HG03565 (cell line): ENCODE data around the gene RITA1.
A peak's percentile ranks its signal among the peaks of the same experiment; 100 is the strongest.
"Not testable (repeated sequence)": the region's sequence is repeated elsewhere in the genome, so short reads cannot be mapped to it uniquely, and the experiment has no call there.

Source experiments
- ATAC-seq: cut with Tn5 transposase; IDR thresholded peaks from one replicate; pipeline ENCODE4 v1.9.1; 2021; ENCODE audit warnings: mild to moderate bottlenecking, moderate library complexity; ENCODE audit not compliant: unreplicated experiment

Gene RITA1

GRCh38 chr12:113201187-113202177 lies 16.0 kb downstream of the RITA1 start:
- no peak for ATAC-seq

GRCh38 chr12:113202300-113203075 lies 17.0 kb downstream of the RITA1 start:
- no peak for ATAC-seq

DNA sequence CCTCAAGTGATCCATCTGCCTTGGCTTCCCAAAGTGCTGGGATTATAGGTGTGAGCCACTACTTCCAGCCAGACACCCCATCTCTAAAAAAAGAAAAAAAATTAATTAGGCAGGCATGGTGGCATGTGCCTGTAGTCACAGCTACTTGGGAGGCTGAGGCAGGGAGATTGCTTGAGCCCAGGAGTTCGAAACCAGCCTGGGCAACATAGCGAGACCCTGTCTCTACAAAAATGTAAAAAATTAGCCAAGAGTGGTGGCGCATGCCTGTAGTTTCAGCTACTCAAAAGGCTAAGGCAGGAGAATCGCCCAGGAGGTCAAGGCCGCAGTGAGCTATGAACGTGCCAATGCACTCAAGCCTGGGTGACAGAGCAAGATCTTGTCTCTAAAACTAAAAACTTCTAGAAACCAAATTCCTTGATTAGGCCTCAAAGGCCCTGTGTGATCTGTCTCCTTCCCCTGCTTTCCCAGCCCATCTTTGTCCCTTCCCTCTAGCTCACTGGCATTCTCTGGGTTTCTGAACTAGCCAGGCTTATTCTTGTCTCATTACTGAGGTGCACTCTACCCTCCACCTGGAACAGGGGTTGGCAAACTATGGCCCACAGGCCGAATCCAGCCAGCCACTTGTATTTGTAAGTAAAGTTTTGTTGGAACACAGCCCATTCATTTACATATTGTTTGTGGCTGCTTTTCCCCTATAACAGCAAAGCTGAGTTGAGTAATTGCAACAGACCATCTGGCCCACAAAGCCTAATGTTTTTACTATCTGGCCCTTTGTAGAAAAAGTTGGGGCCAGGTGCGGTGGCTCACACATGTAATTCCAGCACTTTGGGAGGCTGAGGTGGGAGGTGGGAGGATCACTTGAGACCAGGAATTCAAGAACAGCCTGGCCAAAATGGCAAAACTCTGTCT lies 18.6 kb downstream of the RITA1 start:
- no peak for ATAC-seq

DNA sequence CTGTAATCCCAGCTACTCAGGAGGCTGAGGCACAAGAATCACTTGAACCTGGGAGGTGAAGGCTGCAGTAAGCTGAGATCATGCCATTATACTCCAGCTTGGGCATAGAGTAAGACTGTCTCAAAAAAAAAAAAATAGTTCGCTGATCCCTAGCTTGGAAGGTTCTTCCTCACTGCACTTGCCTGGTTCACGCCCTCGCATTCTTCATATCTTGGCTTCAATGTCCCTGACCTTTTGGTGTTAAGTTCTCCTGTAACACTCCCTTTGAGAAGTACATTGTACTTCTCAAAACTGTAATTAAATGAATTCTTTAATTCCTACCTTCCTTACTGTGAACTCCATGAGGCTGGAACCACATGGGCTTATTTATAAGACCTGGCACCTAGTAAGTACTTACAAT lies 19.3 kb downstream of the RITA1 start:
- no peak for ATAC-seq

DNA sequence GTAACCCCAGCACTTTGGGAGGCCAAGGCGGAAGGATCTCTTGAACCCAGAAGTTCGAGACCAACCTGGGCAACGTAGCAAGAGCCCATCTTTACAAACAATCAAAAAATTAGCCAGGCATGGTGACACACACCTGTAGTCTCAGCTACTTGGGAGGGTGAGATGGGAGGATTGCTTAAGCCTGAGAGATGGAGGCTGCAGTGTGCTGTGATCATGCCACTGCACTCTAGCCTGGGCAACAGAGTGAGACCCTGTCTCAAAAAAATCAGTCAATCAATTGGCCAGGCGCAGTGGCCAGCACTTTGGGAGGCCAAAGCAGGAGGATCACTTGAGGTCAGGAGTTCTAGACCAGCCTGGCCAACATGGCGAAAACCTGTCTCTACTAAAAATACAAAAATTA lies 21.3 kb downstream of the RITA1 start:
- ATAC-seq: not testable (repeated sequence)

DNA sequence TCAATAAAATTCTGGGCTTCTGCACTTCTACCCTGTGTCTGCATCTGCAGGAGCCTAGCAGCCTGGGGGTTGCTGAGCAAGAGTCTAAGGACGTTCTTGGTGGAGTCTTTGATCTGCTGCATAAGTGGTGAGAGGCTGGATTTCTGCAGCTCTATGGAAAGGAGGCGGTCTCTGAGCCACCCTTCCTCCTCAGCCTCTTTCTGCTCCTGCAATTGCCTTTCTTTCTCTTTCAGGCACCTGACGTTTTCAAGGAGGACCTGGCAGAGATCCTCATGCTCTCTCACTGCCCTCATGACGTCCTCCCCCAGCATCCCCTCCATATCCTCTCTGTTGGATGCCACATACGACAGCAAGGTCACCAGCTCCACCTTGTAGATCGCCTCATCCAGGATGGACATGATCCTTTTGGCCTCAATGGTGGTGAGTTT lies 22.1 kb downstream of the RITA1 start:
- no peak for ATAC-seq

DNA sequence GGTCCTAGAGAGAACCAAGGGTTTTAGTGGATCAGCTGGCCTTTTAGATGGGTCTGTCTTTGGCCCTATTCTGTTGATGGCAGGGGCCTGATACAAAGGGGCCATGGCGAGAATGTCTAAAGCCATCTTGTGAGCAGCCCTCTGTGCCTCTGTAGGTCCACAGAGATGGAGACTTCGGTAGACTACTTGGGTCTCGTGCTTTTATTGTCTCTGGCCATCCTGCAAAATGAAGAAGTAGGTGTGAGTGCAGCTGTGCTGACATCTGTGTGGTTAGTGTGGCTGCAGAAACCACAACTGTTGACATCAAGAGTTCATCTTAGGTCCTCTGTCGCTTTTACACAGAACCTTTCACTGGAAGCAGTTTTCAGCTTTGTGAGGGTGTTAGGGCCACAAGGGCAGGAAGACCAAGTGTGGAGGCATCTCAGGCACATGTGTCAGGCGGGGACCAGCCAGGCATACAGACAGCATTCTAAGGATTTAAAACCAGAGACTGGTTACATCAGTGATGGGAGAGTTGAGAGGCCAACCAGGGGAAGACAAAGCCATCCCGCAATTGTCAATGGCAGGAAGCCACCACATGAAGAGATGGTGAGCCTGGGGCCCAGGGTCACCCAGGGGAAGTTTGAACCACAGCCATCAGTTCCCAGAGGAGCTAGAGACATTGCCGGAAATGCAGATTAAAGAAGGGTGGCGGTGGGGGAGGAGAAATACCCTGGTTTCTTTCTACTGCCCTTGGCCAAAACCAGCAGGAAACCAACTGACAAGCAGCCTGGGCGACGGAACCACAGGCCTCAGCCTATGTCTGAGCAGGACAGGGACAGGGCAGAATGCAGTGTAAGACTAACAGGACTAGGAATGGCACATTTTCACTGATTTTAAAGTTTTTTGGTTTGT lies 22.8 kb downstream of the RITA1 start:
- ATAC-seq: peak; percentile 78

GRCh38 chr12:113211160-113211559 lies 25.6 kb downstream of the RITA1 start:
- no peak for ATAC-seq

- peak; percentile 38 for ATAC-seq
These were observed 29.4 kb downstream of the RITA1 start for GRCh38 chr12:113214895-113215400.

- no peak for ATAC-seq
These were observed 30.5 kb downstream of the RITA1 start for GRCh38 chr12:113216027-113216426.

- ATAC-seq: no peak
These were observed 35.2 kb downstream of the RITA1 start for GRCh38 chr12:113220593-113221180.

DNA sequence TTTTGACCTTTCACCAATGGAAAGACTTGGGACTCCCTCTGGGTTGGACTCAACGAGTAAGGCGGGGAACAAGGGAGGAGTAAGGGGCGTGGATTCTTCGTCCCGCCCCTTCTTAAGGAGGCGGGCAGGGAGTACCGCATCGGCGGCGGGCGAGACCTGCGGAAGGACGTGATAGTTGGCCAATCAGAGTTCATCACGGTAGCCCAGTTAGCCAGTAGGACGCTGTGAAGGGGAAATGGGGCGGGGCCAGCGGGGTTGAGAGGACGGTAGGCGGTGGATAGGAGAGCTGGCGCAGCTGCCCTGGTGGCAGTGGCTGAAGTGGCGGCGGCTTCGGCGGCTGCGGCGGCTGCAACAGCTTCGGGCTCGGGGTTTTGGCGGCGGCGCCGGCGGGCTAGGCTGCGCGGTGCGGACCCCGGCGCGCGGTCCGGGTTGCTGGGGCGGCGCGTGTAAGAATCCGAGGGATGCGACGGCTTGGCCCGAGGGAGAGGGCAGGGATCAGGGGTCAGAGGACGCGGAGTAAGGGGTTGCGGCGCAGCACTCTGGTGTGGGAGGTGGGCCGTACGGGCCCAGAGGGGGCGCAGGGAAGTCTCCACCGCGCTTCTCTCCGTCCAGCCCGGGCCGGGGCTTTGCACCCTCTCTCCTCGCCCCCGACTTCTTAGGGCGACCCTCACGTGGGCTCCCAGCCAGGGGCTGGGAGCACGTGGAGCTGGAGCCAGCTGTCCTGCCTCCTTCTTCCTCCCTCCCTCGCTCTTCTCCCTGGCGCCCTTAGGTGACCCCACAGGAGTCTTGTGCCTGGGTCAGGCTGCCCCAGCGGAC lies 35.9 kb downstream of the RITA1 start, which contains the start of gene TPCN1:
TPCN1 (plus strand) TSS at position 284 of the 816 bp plus-strand sequence. CDS start 5,389 bp downstream, outside the sequence.
- ATAC-seq: peak; percentile 86

DNA sequence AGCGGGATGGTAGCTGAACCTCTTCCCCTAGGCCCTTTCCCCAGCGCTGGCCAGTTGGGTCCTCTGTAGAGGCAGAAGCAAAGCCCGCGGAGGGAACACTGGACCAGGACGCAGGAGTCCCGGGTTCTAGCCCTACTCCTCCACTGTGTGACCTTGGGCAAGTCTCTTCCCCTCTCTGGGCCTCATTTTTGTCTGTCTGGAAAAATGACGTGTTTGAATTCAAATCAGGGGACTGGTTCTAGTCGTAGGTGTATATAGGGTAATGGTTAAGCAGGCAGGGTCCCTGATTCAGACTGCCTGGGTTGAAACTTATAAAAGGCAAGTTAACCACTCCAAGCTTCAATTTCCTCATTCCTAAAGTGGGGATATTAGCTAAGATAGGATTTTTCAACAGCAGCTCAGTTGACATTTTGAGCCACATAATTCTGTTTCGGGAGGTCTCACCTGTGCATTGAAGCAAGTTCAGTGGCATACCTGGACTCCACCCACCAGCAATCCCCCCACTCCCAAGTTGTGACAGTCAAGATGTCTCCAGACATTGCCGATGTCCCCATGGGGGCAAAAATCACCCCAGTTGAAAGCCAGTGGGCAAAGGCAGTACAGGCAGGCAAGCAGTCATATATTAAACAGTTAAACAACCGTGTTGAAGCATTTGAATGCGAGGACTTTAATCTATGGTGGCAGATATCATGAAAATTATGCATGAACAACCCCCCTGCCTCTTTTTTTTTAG lies 36.6 kb downstream of the RITA1 start:
- ATAC-seq: no peak

- ATAC-seq: no peak
These were observed 37.4 kb downstream of the RITA1 start for GRCh38 chr12:113222730-113223531.

DNA sequence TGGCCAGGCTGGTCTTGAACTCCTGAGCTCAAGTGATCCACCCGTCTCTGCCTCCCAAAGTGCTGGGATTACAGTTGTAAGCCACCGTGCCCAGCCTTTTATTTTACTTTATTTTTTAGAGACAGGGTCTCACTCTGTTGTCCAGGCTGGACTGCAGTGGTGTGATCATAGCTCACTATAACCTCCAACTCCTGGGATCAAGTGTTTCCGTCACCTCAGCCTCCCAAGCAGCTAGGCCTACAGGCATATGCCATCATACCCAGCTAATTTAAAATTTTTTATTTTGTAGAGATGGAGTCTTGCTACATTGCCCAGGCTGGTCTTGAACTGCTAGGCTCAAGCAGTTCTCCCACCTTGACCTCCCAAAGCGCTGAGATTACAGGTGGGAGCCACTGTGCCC lies 39.4 kb downstream of the RITA1 start:
- ATAC-seq: no peak

- ATAC-seq: no peak
These were observed 41.4 kb downstream of the RITA1 start for GRCh38 chr12:113226696-113227568.
